CD4-positive, alpha-beta T cell treated with Interleukin-6 for 4 hours (primary cell): ENCODE results near the gene TRAPPC1.

Source experiments
- DNase-seq: peaks from one replicate; pipeline ENCODE4 v3.0.0-alpha.2; 2020; ENCODE audit warnings: mixed read lengths

TRAPPC1 gene

GRCh38 chr17:7940034-7940433 is 8.3 kb upstream of the TRAPPC1 start:
- DNase-seq: no peak

GRCh38 chr17:7935859-7936258 is 4.1 kb upstream of the TRAPPC1 start:
- DNase-seq: no peak

DNA sequence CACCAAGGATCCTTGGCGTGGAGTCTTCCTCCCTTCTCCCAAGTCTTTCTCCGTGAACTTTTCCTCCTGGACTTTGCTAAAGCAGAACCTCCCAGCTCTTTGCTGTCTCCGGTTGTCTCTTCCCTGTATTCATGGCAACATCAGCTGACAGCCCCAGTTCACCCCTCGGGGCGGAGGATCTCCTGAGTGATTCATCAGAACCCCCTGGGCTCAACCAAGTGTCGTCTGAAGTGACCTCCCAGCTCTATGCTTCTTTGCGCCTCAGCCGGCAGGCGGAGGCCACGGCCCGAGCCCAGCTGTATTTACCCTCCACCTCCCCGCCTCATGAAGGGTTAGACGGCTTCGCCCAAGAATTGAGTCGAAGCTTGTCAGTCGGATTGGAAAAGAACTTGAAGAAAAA is 1.2 kb upstream of the TRAPPC1 start:
- DNase-seq: peak; percentile 35

GRCh38 chr17:7932483-7932891 is 741 bp upstream of the TRAPPC1 start:
- DNase-seq: peak; percentile 37

- DNase-seq: no peak
Observed at GRCh38 chr17:7930841-7931631, 710 bp downstream of the TRAPPC1 start.

DNA sequence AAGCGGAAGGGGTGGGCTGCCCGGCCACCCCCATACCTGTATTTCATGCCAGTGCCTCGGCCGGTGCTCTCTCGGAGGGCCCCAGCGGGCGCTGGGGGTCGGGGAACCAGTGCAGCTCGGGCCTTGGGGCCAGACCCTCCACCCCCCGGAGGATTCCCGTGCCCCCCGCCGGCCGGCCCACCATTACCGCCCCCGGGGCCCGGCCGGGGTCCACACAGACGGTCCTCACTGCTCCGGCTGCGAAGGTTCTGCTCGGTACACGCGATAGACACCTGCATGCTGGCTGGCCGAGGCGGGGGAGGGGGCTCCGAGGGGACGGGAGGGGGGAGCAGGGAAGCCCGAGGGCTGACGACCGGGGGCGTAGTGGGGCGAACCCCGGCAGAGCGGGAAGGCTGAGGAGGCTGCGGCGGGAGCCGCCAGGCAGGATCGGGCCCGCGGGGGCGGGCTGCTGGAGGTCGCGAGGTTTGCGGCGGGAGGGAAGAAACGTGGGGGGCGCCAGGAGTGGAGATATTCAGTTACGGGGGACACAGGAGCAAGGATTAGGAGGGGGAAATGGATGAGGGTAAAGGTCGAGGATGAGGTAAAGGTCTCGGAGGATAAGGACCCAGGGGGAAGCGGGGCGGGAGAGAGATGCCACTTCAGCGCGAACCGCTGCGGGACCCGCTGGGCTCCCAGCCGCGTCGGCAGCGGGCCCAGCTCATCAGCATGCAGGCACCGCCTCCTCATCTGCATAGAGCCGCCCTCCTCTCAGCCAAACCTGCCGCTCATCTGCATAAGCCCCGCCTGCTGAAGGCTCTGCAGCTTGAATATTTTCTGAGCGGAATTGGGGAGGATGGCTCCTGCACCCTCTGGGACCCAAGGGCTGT is 2.4 kb downstream of the TRAPPC1 start, which contains the start of gene KCNAB3:
Gene KCNAB3, minus strand, starts transcription at position 699 of the 866 bp plus-strand sequence. Its CDS starts 421 bp downstream, at position 278.
- DNase-seq: peak; percentile 62

DNA sequence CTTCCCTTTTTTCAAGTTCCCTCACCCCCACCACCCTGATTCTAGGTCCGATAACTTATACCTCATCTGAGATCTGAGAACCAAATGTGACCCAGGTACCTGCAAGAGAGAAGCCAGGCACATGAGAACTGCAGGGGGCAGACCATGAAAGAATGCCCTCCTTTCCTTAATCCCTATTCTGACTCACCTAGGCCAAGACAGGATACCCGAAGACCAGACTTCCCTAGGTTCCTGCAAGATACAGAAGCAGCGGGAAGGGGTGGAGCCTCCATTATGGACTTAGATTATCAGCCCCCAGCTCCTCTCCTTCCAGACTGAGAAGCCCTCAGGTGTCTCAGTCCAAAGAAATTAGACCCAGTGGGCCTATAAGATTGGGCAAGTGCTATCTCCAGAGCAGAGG is 4.2 kb downstream of the TRAPPC1 start:
- DNase-seq: no peak

DNA sequence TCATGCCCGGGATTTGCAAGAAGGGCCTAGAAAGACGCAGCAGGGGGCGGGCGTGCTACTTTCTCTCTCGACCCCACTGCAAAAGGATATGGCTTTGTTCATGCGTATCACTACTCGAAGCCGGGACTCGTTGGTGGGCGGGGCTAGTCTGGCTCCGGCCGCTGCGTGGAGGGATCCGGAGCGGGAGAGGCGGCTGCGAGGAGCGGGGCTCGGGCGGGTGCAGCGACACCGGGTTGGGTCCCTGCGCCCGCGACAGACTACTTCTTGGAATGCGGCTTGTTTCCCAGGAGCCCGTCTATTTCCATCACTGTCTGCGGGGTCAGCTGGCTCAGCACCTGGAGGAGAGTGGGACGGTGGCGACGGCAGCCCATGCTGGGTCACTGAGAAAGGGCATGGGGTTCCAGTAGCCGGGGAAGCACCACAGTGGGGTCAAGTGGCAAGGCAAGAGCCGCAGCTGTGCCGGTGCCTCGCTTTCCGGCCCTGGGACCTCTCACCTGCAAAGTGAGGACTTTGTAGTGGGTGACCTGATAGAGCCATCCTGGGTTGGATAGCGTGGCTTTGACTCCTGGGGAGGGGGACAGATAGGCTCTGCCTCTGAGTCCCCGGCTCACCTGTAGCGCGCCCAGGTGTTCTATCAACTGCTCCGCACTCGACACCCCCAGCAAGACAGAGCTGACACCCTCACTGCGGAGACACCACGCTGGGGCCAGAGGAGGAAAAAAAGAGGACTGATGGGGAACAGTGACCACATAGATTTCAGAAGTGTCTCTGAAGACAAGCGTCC is 8.7 kb downstream of the TRAPPC1 start:
- DNase-seq: peak; percentile 90

GRCh38 chr17:7922269-7922844 is 9.4 kb downstream of the TRAPPC1 start:
- DNase-seq: peak; percentile 8

- DNase-seq: peak; percentile 15
Observed at GRCh38 chr17:7916808-7917207, 14.9 kb downstream of the TRAPPC1 start.

DNA sequence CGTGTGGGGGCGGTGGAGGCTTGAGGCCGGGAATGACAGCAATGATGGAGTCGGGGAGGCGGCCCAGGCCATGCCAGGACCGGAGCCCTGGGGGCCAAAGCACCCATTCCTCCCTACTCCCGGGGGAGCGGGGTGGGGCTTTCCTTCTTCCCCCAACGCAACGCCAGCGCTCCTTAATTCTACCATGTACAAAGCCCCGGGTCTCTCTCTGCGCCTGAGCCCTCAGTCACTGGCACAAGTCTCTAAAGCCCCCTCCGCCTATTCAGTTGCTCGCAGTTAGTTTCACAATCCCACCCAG is 15.4 kb downstream of the TRAPPC1 start:
- DNase-seq: no peak

DNA sequence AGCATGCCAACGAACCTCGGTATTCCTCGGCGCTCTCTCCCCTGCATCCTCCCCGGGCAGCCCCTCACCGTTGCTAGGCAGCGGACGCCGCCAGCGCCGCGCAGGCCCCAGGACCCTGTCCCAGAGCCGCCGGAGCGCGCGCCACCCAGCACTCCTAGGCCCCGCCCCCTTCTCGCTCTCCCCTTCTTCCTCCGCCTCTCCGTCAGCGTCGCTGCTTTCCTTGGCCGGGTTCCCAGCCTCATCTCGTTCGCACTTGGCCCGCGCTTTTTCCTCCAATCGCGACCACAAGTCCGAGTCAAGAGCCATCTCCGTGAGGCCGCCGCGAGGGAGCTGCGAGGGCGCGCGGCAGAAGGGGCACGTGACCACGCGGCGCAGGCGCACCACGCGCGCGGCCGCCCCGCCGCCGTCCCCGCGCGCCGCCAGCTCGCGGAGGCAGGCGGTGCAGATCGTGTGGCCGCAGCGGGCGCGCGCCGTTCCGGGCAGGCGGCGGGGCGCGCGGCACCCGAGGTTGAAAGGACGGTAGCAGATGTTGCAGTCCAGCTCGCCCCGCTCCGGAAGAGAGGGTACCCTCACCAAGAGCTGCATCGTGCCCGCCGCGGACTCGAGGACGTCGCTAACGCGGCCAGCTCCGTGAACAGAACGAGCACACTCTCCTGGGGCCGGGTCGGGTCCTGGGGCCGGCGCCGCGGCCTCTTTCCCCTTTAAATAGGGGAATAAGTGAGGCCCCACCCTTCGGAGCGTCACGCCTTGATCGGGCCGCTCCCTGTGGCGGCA is 15.9 kb downstream of the TRAPPC1 start, which contains the start of gene RNF227:
Gene RNF227, minus strand, starts transcription at position 679 of the 774 bp plus-strand sequence. Its CDS starts 94 bp downstream, at position 585.
- DNase-seq: peak; percentile 87

GRCh38 chr17:7915179-7915610 is 16.6 kb downstream of the TRAPPC1 start:
- no peak for DNase-seq

GRCh38 chr17:7912927-7913524 is 18.7 kb downstream of the TRAPPC1 start:
- DNase-seq: peak; percentile 55

DNA sequence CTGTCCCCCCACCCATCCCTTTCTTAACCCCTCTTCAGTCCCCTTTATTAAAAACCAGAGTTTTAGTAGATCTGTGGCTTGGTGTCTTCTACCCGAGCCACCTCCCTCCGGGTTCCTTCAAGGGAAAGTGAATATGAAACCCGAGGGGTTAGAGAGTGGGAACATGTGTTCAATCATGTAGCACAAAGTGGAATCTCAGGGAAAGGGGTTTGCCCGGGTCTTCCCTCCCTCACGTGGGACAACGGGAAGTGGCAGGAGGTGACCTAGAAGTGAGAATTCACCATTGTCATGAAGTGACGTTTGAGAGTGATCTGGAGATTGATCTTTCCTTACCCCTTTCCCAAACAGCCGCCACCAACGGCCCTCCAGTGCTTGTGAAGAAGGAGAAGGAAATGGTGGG is 20.6 kb downstream of the TRAPPC1 start:
- DNase-seq: no peak

GRCh38 chr17:7910711-7911110 is 21.0 kb downstream of the TRAPPC1 start:
- no peak for DNase-seq

- DNase-seq: no peak
Observed at GRCh38 chr17:7910281-7910680, 21.5 kb downstream of the TRAPPC1 start.

GRCh38 chr17:7909089-7909488 is 22.7 kb downstream of the TRAPPC1 start:
- DNase-seq: no peak

DNA sequence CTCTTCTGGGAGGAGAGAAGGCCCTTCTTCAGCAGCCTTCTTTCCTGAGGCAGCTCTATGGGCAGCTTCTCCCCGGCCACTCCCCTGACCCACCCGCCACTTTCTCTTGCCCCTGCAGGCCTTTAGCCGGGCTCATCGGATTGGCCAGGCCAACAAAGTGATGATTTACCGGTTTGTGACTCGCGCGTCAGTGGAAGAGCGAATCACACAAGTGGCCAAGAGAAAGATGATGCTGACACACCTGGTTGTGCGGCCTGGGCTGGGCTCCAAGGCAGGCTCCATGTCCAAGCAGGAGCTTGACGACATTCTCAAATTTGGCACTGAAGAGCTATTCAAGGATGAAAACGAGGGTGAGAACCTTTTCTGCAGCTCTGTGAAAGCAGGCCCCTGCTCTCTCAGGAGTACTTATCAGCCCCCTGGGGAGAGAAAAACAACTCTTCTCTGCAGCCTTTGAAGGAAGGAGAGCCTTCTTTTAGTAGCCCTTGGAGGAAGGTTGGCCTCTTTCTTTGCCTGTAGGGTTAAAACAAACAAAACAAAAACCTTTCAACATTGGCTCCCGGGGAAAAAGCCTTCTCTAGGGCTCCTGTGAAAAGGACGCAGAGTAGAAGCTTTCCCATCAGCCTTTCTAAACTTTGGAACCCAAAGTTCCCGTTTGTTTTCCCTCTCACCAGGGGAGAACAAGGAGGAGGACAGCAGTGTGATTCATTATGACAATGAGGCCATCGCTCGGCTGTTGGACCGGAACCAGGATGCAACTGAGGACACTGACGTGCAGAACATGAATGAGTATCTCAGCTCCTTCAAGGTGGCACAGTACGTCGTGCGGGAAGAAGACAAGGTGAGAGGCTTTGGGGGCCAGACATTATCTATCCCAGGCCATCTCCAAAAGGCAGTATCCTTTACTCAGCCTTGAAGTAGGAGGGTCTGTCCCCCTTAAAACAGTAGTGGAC is 28.3 kb downstream of the TRAPPC1 start:
- DNase-seq: no peak

- DNase-seq: peak; percentile 17
Observed at GRCh38 chr17:7897773-7898172, 34.0 kb downstream of the TRAPPC1 start.
